ENCODE data around the gene TADA2B. TPM values are rescaled to one million over a fixed set of nuclear protein-coding genes. Genes with fewer than 3 reads are reported as not detected.
A peak's percentile ranks its signal among the peaks of the same experiment; 100 is the strongest.

TADA2B gene
- total and polyA plus RNA-seq, 10 of the 15 experiments (the other 5 are each of a cell fraction or from before 2014, with no cell fraction given): 0.66 to 12.0 (median 5.6) TPM

- no peak overlapping the region for H3K4me2 ChIP-seq (ENCODE audit: control insufficient read depth, insufficient read depth)
- peaks cover 10 to 26% of the 10 kb centered on the region in 2 experiments for H3K36me3 ChIP-seq (ENCODE audit: control insufficient read depth in 2 of 2, insufficient read depth in 2 of 2, low read length in 1 of 2)
- H2AFZ ChIP-seq (ENCODE audit: control insufficient read depth, low read depth, low read length): no peak overlapping the region
- H3K9ac ChIP-seq (ENCODE audit: control insufficient read depth, insufficient read depth, low read length): no peak overlapping the region
- H3K27ac ChIP-seq (ENCODE audit: control insufficient read depth, insufficient read depth): no peak overlapping the region; the same call in 1 of the 2 replicates
- no peaks in the 10 kb centered on the region for H4K20me1 ChIP-seq (ENCODE audit: control insufficient read depth, insufficient read depth)
- ChIA-PET CTCF (interaction anchor here (0.9 to 1.2 kb wide), 2 partner anchors 34 to 122 kb away, joined by 3 to 4 read pairs; no protein-coding TSS in a partner anchor), RAD21 (ENCODE audit: unreplicated experiment) (interaction anchor here (1.0 kb wide), 1 partner anchor 16 kb away, joined by 3 read pairs; no protein-coding TSS in a partner anchor), POLR2A (no interaction called here), SMC1A (ENCODE audit: uncharacterized antibody, unreplicated experiment) (interaction anchor here (1.0 to 1.3 kb wide), 2 partner anchors 16 to 35 kb away, joined by 3 read pairs; a partner anchor contains a TSS)
- peaks cover under 1% of the 10 kb centered on the region for H3K4me1 ChIP-seq (ENCODE audit: control insufficient read depth, insufficient read depth, low read length)
- no peaks in the 10 kb centered on the region for H3K27me3 ChIP-seq (replicated peaks in 1 of 2; ENCODE audit: control insufficient read depth in 2 of 2, insufficient read depth in 2 of 2, low read length in 1 of 2)
- in situ Hi-C loops (cut with MboI) (no loop called here), intact Hi-C loops (cut with micrococcal nuclease; ENCODE audit: unreplicated experiment) (no loop called here)
- H3K79me2 ChIP-seq (ENCODE audit: control insufficient read depth, insufficient read depth, low read length): no peaks in the 10 kb centered on the region
- no TSS peak for BruUV-seq (replicated peaks)
- no peaks in the 10 kb centered on the region; the same call in 2 of the 3 replicates for H3K9me3 ChIP-seq (replicated peaks; ENCODE audit: control insufficient read depth, insufficient read depth, low read length)
- TF ChIP-seq ATF7 (IDR thresholded peaks at IDR 0.05; ENCODE audit: low read depth) (no peak), EGR1 (IDR thresholded peaks at IDR 0.05; ENCODE audit: borderline replicate concordance in 1 of 2, low read depth in 2 of 2, low read length in 2 of 2) (no peak), NR2F1 (conservative IDR thresholded peaks at IDR 0.05) (peak; percentile 49; the same call in 1 of the 2 replicates), SMC3 (IDR thresholded peaks at IDR 0.05; ENCODE audit: borderline replicate concordance, low read length) (peak; percentile 17; the same call in 1 of the 2 replicates), PAX8 (IDR thresholded peaks at IDR 0.05) (no peak), NR2C1 (IDR thresholded peaks at IDR 0.05) (peak; percentile 45), SREBF2 (IDR thresholded peaks at IDR 0.05; ENCODE audit: low read length) (no peak), ZBED1 (IDR thresholded peaks at IDR 0.05; ENCODE audit: borderline replicate concordance) (no peak)
- WGBS (ENCODE audit: insufficient coverage, insufficient replicate concordance, low lambda C conversion rate, missing lambda C conversion rate): 58% methylated on average over 2 of the region's 2 CpGs
- peak; percentile 50 for ATAC-seq
- DNase-seq (ENCODE audit: low read depth, low spot score): no peak
- H3K4me3 ChIP-seq: no peak overlapping the region
- no peak for FAIRE-seq
These were observed 35.2 kb upstream of the TADA2B start for GRCh38 chr4:7007944-7008343.

GRCh38 chr4:7009564-7009963 is 33.6 kb upstream of the TADA2B start:
- CTCF ChIA-PET: no interaction called here
- SMC1A ChIA-PET (ENCODE audit: uncharacterized antibody, unreplicated experiment): no interaction called here

More at GRCh38 chr4:7009564-7009963, 33.6 kb upstream of the TADA2B start:
- ChIA-PET RAD21 (ENCODE audit: unreplicated experiment) (no interaction called here), POLR2A (interaction anchor here (0.6 kb wide), 1 partner anchor 101 kb away, joined by 3 read pairs; no protein-coding TSS in a partner anchor)
- peaks cover 15 to 24% of the 10 kb centered on the region in 2 experiments for H3K36me3 ChIP-seq (ENCODE audit: control insufficient read depth in 2 of 2, insufficient read depth in 2 of 2, low read length in 1 of 2)
- no peak overlapping the region for H3K9ac ChIP-seq (ENCODE audit: control insufficient read depth, insufficient read depth, low read length)
- intact Hi-C loops (cut with micrococcal nuclease; ENCODE audit: unreplicated experiment) (no loop called here), in situ Hi-C loops (cut with MboI) (no loop called here)
- no peaks in the 10 kb centered on the region for H4K20me1 ChIP-seq (ENCODE audit: control insufficient read depth, insufficient read depth)
- DNase-seq (ENCODE audit: low read depth, low spot score) (no peak), ATAC-seq (no peak), FAIRE-seq (no peak)
- 100% methylated on average over 5 of the region's 5 CpGs for WGBS (ENCODE audit: insufficient coverage, insufficient replicate concordance, low lambda C conversion rate, missing lambda C conversion rate)
- no peak overlapping the region for H3K4me2 ChIP-seq (ENCODE audit: control insufficient read depth, insufficient read depth)
- no peak overlapping the region for H3K27ac ChIP-seq (ENCODE audit: control insufficient read depth, insufficient read depth)
- no peaks in the 10 kb centered on the region; the same call in 1 of the 2 replicates for H3K79me2 ChIP-seq (ENCODE audit: control insufficient read depth, insufficient read depth, low read length)
- no peak overlapping the region for H3K4me3 ChIP-seq
- TF ChIP-seq IKZF2 (IDR thresholded peaks at IDR 0.05): no peak
- TF ChIP-seq ZNF24 (IDR thresholded peaks at IDR 0.05): no peak
- no peak for TF ChIP-seq TCF3 (IDR thresholded peaks at IDR 0.05; ENCODE audit: borderline replicate concordance, insufficient read depth, low read depth, low read length)
- no peak for TF ChIP-seq REST (IDR thresholded peaks at IDR 0.05; ENCODE audit: low read depth, low read length)
- no peaks in the 10 kb centered on the region for H3K27me3 ChIP-seq (replicated peaks in 1 of 2; ENCODE audit: control insufficient read depth in 2 of 2, insufficient read depth in 2 of 2, low read length in 1 of 2)
- no peak overlapping the region for H2AFZ ChIP-seq (ENCODE audit: control insufficient read depth, low read depth, low read length)
- BruUV-seq (replicated peaks): no TSS peak
- peaks cover 17% of the 10 kb centered on the region for H3K4me1 ChIP-seq (ENCODE audit: control insufficient read depth, insufficient read depth, low read length)
- H3K9me3 ChIP-seq (replicated peaks; ENCODE audit: control insufficient read depth, insufficient read depth, low read length): no peaks in the 10 kb centered on the region; the same call in 1 of the 3 replicates

Measured in GM12878 (cell line).